IMR-90 (cell line): ENCODE measurements around the gene MAST1. TPM values are rescaled to one million over a fixed set of nuclear protein-coding genes. Genes with fewer than 3 reads are reported as not detected.

Experiments
- ATAC-seq: fragments of 200-7000 bp; cut with Tn5 transposase; 2 replicates; pipeline ENCODE4 v1.9.1; 2020; ENCODE audit warnings: low read depth, mild to moderate bottlenecking, moderate library complexity
- BruUV-seq: library from RNA; stranded (reverse); fragments of 400-500 nt; replicated peaks from 2 replicates; lab custom pipeline; 2021; lab: Mats Ljungman, UMichigan
- CTCF ChIA-PET: fragments of 300-600 bp; formaldehyde crosslinking; extraction: SDS; loops from one replicate; lab custom pipeline; 2021; ENCODE audit warnings: antibody characterized with exemption; lab: Yijun Ruan, JAX
- POLR2A ChIA-PET: fragments of 300-600 bp; sonication (Branson Sonifier 250); formaldehyde crosslinking; loops from one replicate; lab custom pipeline; 2022; ENCODE audit warnings: antibody characterized with exemption; ENCODE audit not compliant: unreplicated experiment; lab: Charles Lee
- DNase-seq: peaks from one replicate; pipeline ENCODE4 v3.0.0; 2013
- H2AFZ ChIP-seq: replicated peaks from 2 replicates; pipeline ENCODE3; 2013; ENCODE audit warnings: low read length, mild to moderate bottlenecking; ENCODE audit not compliant: poor library complexity
- H2AK5ac ChIP-seq: 2 replicates; pipeline ENCODE4 v1.6.1; 2013; ENCODE audit warnings: low read depth, low read length, inconsistent platforms
- H2AK9ac ChIP-seq: replicated peaks from 2 replicates; pipeline ENCODE3; 2013; ENCODE audit warnings: mild to moderate bottlenecking, low read depth, low read length, moderate library complexity; ENCODE audit not compliant: poor library complexity
- H2BK120ac ChIP-seq: 2 replicates; pipeline ENCODE4 v1.6.1; 2013; ENCODE audit warnings: low read depth, low read length, inconsistent platforms
- H2BK15ac ChIP-seq: 3 replicates; pipeline ENCODE4 v1.6.1; 2013; ENCODE audit warnings: low read depth, low read length, inconsistent platforms
- H2BK20ac ChIP-seq: 2 replicates; pipeline ENCODE4 v1.6.1; 2013; ENCODE audit warnings: low read depth, mild to moderate bottlenecking, inconsistent platforms, low read length, moderate library complexity
- H2BK5ac ChIP-seq: 2 replicates; pipeline ENCODE4 v1.6.1; 2013; ENCODE audit warnings: mild to moderate bottlenecking, low read depth, low read length, inconsistent platforms; ENCODE audit not compliant: poor library complexity, severe bottlenecking
- H3K14ac ChIP-seq: replicated peaks from 2 replicates; pipeline ENCODE4 v1.6.1; 2013; ENCODE audit warnings: low read depth, low read length, inconsistent platforms
- H3K18ac ChIP-seq: 2 replicates; pipeline ENCODE4 v1.6.1; 2013; ENCODE audit warnings: low read depth, low read length, control low read depth
- H3K23ac ChIP-seq: 2 replicates; pipeline ENCODE4 v1.6.1; 2013; ENCODE audit warnings: low read depth, low read length, inconsistent platforms
- H3K27ac ChIP-seq: 2 replicates; pipeline ENCODE4 v1.5.1; 2013; ENCODE audit warnings: mild to moderate bottlenecking, control low read depth, low read length; ENCODE audit not compliant: insufficient read depth
- H3K27me3 ChIP-seq: 2 replicates; pipeline ENCODE4 v1.6.1; 2013; ENCODE audit warnings: low read length; ENCODE audit not compliant: control insufficient read depth, insufficient read depth
- H3K36me3 ChIP-seq: 2 replicates; pipeline ENCODE4 v1.6.1; 2013; ENCODE audit warnings: low read length, mixed read lengths; ENCODE audit not compliant: control insufficient read depth, insufficient read depth
- H3K4ac ChIP-seq: 2 replicates; pipeline ENCODE4 v1.6.1; 2013; ENCODE audit warnings: low read depth, low read length, inconsistent platforms
- H3K4me1 ChIP-seq: 2 replicates; pipeline ENCODE4 v1.6.1; 2013; ENCODE audit warnings: low read length, mixed read lengths; ENCODE audit not compliant: control insufficient read depth, insufficient read depth
- H3K4me2 ChIP-seq: 2 replicates; pipeline ENCODE4 v1.6.1; 2013; ENCODE audit warnings: low read depth, mild to moderate bottlenecking, control low read depth, low read length, moderate library complexity
- H3K4me3 ChIP-seq: 2 replicates; pipeline ENCODE4 v1.5.1; 2013; ENCODE audit warnings: low read depth, mild to moderate bottlenecking, control low read depth, low read length, moderate library complexity; ENCODE audit not compliant: insufficient read depth
- H3K56ac ChIP-seq: 2 replicates; pipeline ENCODE4 v1.6.1; 2013; ENCODE audit warnings: low read length, inconsistent platforms; ENCODE audit not compliant: insufficient read depth; ENCODE audit errors: extremely low read depth
- H3K79me1 ChIP-seq, 2 experiments: 2 replicates each; pipeline ENCODE4 v1.6.1; 2013; ENCODE audit warnings: low read length in 2 of 2, inconsistent platforms in 1 of 2, low read depth in 1 of 2
- H3K9ac ChIP-seq: 2 replicates; pipeline ENCODE4 v1.6.1; 2013; ENCODE audit warnings: low read depth, low read length, control low read depth
- H3K9me1 ChIP-seq: 2 replicates; pipeline ENCODE4 v1.6.1; 2013; ENCODE audit warnings: low read length, inconsistent platforms; ENCODE audit not compliant: insufficient read depth
- H3K9me3 ChIP-seq: 2 replicates; pipeline ENCODE4 v1.6.1; 2013; ENCODE audit warnings: low read length; ENCODE audit not compliant: control insufficient read depth, insufficient read depth
- H4K20me1 ChIP-seq: 2 replicates; pipeline ENCODE4 v1.6.1; 2013; ENCODE audit warnings: low read length, inconsistent platforms; ENCODE audit not compliant: insufficient read depth
- H4K5ac ChIP-seq: 2 replicates; pipeline ENCODE4 v1.6.1; 2013; ENCODE audit warnings: mild to moderate bottlenecking, low read depth, low read length, control low read depth
- H4K8ac ChIP-seq, 2 experiments: 2 replicates each; pipeline ENCODE4 v1.6.1; 2013; ENCODE audit warnings: low read depth in 2 of 2, low read length in 2 of 2, control low read depth in 1 of 2, inconsistent platforms in 1 of 2
- H4K91ac ChIP-seq: 2 replicates; pipeline ENCODE4 v1.6.1; 2013; ENCODE audit warnings: low read depth, low read length, inconsistent platforms; ENCODE audit not compliant: insufficient read depth
- BHLHE40 ChIP-seq: fragments of 150-350 bp; IDR thresholded peaks from 2 replicates; pipeline ENCODE4 v1.6.1; 2016; ENCODE audit warnings: mild to moderate bottlenecking, low read depth, low read length
- CHD1 ChIP-seq: IDR thresholded peaks from 2 replicates; pipeline ENCODE4 v1.6.1; 2012; ENCODE audit warnings: low read depth, low read length, improper control_type of control experiment
- FOS ChIP-seq: fragments of 150-350 bp; IDR thresholded peaks from 2 replicates; pipeline ENCODE4 v1.6.1; 2016; ENCODE audit warnings: low read depth, low read length
- MAFK ChIP-seq: IDR thresholded peaks from 2 replicates; pipeline ENCODE4 v1.6.1; 2012; ENCODE audit warnings: low read depth, low read length, improper control_type of control experiment
- MXI1 ChIP-seq: IDR thresholded peaks from 2 replicates; pipeline ENCODE4 v1.6.1; 2012; ENCODE audit warnings: low read depth, mild to moderate bottlenecking, low read length, moderate library complexity, borderline replicate concordance
- NFE2L2 ChIP-seq: fragments of 150-350 bp; IDR thresholded peaks from 2 replicates; pipeline ENCODE4 v1.6.1; 2016; ENCODE audit warnings: low read depth, mild to moderate bottlenecking, low read length
- POLR2A ChIP-seq: IDR thresholded peaks from 2 replicates; pipeline ENCODE4 v1.6.1; 2012; ENCODE audit warnings: mild to moderate bottlenecking, low read depth, low read length
- RAD21 ChIP-seq: IDR thresholded peaks from 2 replicates; pipeline ENCODE4 v1.6.1; 2012; ENCODE audit warnings: low read length, improper control_type of control experiment
- RCOR1 ChIP-seq: IDR thresholded peaks from 2 replicates; pipeline ENCODE4 v1.6.1; 2012; ENCODE audit warnings: mild to moderate bottlenecking, low read length, improper control_type of control experiment; ENCODE audit not compliant: insufficient replicate concordance
- RFX5 ChIP-seq: IDR thresholded peaks from 2 replicates; pipeline ENCODE4 v1.8.0; 2012; ENCODE audit warnings: low read depth, mild to moderate bottlenecking, low read length, moderate library complexity
- SMC3 ChIP-seq: fragments of 150-350 bp; IDR thresholded peaks from 2 replicates; pipeline ENCODE4 v1.6.1; 2016; ENCODE audit warnings: low read depth, mild to moderate bottlenecking, antibody characterized with exemption, low read length, moderate library complexity
- WGBS, 2 experiments: methylation state at CpG; one replicate each; pipeline versions ENCODE4 v1.1.5 to v1.1.7; 2013; ENCODE audit warnings: missing lambda C conversion rate in 2 of 2; ENCODE audit not compliant: insufficient read length in 1 of 2; ENCODE audit errors: extremely low coverage in 2 of 2; 5-methylcytosine and 5-hydroxymethylcytosine counted together
- dilution Hi-C: fragments of 300-500 bp; cut with HindIII; formaldehyde crosslinking; loops from one replicate; pipeline ENCODE4 v1.14.3; 2018; ENCODE audit warnings: low sequenced_read_pairs; ENCODE audit not compliant: unreplicated experiment
- in situ Hi-C: fragments of 300-500 bp; cut with MboI; formaldehyde crosslinking; loops from 3 replicates; pipeline ENCODE4 v1.14.3; 2019; ENCODE audit warnings: low sequenced_read_pairs, inconsistent platforms, mixed read lengths
- intact Hi-C: fragments of 100-400 bp; cut with micrococcal nuclease; formaldehyde crosslinking; loops from 2 replicates; pipeline ENCODE4 v1.10.0; 2022
- polyA plus RNA-seq, 3 experiments: library from polyadenylated mRNA; depleted of rRNA; stranded (reverse); fragments of >200 nt; gene quantifications; 2 replicates each; pipeline ENCODE4 v1.2.3, GENCODE V29; 2012; ENCODE audit warnings: low replicate concordance in 1 of 3
- total RNA-seq: library from RNA; depleted of rRNA; stranded (reverse); fragments of >200 nt; gene quantifications from 2 replicates; pipeline ENCODE4 v1.2.3, GENCODE V29; 2012
- TF ChIP-seq, protein P1 (sequence below): conservative IDR thresholded peaks from 2 replicates; pipeline ENCODE4 v1.5.1; 2012; ENCODE audit warnings: mild to moderate bottlenecking, low read depth, low read length, improper control_type of control experiment
- TF ChIP-seq, protein P2 (sequence below): fragments of 150-350 bp; IDR thresholded peaks from 2 replicates; pipeline ENCODE4 v1.6.1; 2017; ENCODE audit warnings: mild to moderate bottlenecking, antibody characterized with exemption, low read length, low read depth
- TF ChIP-seq, protein P3 (sequence below): fragments of 150-350 bp; IDR thresholded peaks from 2 replicates; pipeline ENCODE4 v1.6.1; 2016; ENCODE audit warnings: low read depth, mild to moderate bottlenecking, low read length, moderate library complexity, borderline replicate concordance

MAST1 gene
- total and polyA plus RNA-seq, 2 of the 4 experiments (the other 2 are of a cell fraction) = 0.56 to 1.1 TPM

DNA sequence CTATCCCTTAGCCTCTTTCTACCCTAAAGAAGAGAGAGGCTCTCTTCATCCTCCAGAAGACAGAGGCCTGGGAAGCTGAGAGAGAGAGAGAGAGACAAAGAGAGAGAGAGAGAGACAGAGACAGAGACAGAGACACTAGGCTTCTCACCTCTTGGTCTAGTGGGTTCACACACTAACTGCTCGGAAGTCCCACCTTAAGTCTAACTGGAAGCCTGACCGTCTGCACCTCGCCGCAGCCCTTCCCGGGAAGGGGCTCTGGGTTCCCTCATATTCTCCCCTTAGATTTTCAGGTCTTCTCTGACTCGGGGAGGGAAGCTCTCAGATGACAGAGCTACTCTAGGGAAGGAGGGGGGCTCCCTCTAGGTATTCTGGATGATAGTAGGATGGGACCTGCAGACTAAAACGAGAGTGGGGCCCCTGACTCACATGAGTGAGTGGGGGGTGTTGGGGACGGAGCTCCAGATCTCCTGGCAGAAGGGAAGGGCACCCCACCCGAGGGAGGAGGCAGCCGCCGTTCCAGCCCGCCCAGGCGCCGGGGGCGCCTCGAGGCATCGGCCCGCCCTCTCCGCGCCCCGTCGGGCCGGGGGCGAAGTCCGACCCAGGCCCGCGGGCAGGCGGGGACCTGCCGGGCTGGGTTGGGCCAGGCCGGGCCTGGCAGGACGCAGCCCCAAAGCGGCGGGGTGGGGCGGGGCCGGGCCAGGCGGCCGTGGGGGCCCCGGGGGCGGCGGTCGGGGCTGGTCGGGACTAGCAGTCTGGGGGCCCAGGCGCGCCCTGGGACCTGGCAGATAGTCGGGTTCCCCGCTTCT lies 49.0 kb upstream of the MAST1 start:
- no peaks in the 10 kb centered on the region for H3K9me3 ChIP-seq
- H3K4ac ChIP-seq = peak overlapping the region; percentile 89
- peak; percentile 18 for DNase-seq
- peak overlapping the region; percentile 86 for H2BK120ac ChIP-seq
- 0% methylated on average over 12 of the region's 46 CpGs; no CpG with 5 or more reads in 1 of the 2 experiments for WGBS, 2 experiments
- H4K5ac ChIP-seq = peak overlapping the region; percentile 91
- no peaks in the 10 kb centered on the region for H3K27me3 ChIP-seq
- intact Hi-C loops (no loop called here), dilution Hi-C loops (no loop called here), in situ Hi-C loops (loop anchor here (25.0 kb wide), 1 partner anchor 1048 kb away; no protein-coding TSS in a partner anchor)
- peak overlapping the region; percentile 96 for H3K14ac ChIP-seq
- peak overlapping the region; percentile 82 for H2AK9ac ChIP-seq
- peak overlapping the region; percentile 69 for H3K56ac ChIP-seq
- H4K91ac ChIP-seq = peak overlapping the region; percentile 94
- H3K23ac ChIP-seq = peak overlapping the region; percentile 93
- H3K36me3 ChIP-seq = no peaks in the 10 kb centered on the region
- BruUV-seq = no TSS peak
- peaks cover 20% of the 10 kb centered on the region for H4K20me1 ChIP-seq
- ATAC-seq = no peak; the same call in 1 of the 2 replicates
- POLR2A ChIA-PET = interaction anchor here (0.6 kb wide), 1 partner anchor 45 kb away, joined by 3 read pairs; no protein-coding TSS in a partner anchor
- peak overlapping the region; percentile 56 to 93 for H4K8ac ChIP-seq
- H2BK5ac ChIP-seq = peak overlapping the region; percentile 91
- CTCF ChIA-PET = interaction anchor here (1.2 kb wide), 1 partner anchor 11 kb away, joined by 4 read pairs; no protein-coding TSS in a partner anchor
- peak overlapping the region; percentile 89 for H3K27ac ChIP-seq
- H2AK5ac ChIP-seq = peak overlapping the region; percentile 84
- peaks cover 0 to 40% of the 10 kb centered on the region in 2 experiments; a peak in 2 of 4 replicates for H3K79me1 ChIP-seq
- H3K9ac ChIP-seq = peak overlapping the region; percentile 80
- peak overlapping the region; percentile 27 for H3K4me3 ChIP-seq
- peak overlapping the region; percentile 21; the same call in 2 of the 3 replicates for H2BK15ac ChIP-seq
- H2BK20ac ChIP-seq = peak overlapping the region; percentile 64
- peaks cover 32% of the 10 kb centered on the region for H3K4me1 ChIP-seq
- H3K9me1 ChIP-seq = peaks cover 13% of the 10 kb centered on the region
- peak overlapping the region; percentile 81 for H2AFZ ChIP-seq
- peak overlapping the region; percentile 87 for H3K4me2 ChIP-seq
- peak overlapping the region; percentile 69 for H3K18ac ChIP-seq
- TF ChIP-seq RFX5 = no peak
- TF ChIP-seq MAFK = no peak
- TF ChIP-seq, protein P1, sequence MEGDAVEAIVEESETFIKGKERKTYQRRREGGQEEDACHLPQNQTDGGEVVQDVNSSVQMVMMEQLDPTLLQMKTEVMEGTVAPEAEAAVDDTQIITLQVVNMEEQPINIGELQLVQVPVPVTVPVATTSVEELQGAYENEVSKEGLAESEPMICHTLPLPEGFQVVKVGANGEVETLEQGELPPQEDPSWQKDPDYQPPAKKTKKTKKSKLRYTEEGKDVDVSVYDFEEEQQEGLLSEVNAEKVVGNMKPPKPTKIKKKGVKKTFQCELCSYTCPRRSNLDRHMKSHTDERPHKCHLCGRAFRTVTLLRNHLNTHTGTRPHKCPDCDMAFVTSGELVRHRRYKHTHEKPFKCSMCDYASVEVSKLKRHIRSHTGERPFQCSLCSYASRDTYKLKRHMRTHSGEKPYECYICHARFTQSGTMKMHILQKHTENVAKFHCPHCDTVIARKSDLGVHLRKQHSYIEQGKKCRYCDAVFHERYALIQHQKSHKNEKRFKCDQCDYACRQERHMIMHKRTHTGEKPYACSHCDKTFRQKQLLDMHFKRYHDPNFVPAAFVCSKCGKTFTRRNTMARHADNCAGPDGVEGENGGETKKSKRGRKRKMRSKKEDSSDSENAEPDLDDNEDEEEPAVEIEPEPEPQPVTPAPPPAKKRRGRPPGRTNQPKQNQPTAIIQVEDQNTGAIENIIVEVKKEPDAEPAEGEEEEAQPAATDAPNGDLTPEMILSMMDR = no peak
- no peak for TF ChIP-seq POLR2A
- TF ChIP-seq RAD21 = no peak
- no peak for TF ChIP-seq RCOR1
- TF ChIP-seq BHLHE40 = no peak
- no peak for TF ChIP-seq SMC3
- TF ChIP-seq FOS = no peak
- TF ChIP-seq MXI1 = no peak
- TF ChIP-seq, protein P2, sequence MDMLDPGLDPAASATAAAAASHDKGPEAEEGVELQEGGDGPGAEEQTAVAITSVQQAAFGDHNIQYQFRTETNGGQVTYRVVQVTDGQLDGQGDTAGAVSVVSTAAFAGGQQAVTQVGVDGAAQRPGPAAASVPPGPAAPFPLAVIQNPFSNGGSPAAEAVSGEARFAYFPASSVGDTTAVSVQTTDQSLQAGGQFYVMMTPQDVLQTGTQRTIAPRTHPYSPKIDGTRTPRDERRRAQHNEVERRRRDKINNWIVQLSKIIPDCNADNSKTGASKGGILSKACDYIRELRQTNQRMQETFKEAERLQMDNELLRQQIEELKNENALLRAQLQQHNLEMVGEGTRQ = no peak
- TF ChIP-seq, protein P3, sequence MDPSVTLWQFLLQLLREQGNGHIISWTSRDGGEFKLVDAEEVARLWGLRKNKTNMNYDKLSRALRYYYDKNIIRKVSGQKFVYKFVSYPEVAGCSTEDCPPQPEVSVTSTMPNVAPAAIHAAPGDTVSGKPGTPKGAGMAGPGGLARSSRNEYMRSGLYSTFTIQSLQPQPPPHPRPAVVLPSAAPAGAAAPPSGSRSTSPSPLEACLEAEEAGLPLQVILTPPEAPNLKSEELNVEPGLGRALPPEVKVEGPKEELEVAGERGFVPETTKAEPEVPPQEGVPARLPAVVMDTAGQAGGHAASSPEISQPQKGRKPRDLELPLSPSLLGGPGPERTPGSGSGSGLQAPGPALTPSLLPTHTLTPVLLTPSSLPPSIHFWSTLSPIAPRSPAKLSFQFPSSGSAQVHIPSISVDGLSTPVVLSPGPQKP = no peak
- no peak for TF ChIP-seq NFE2L2
- TF ChIP-seq CHD1 = no peak
